ENCODE results near the gene MCCC2. TPM values are rescaled to one million over a fixed set of nuclear protein-coding genes. Genes with fewer than 3 reads are reported as not detected.

Gene MCCC2
- total RNA-seq, 2 donors from 2014 or later = 42.4 to 48.4 TPM

- no peaks in the 10 kb centered on the region for H3K4me1 Mint-ChIP-seq
These were observed 79.2 kb downstream of the MCCC2 start for GRCh38 chr5:71666321-71666720.

GRCh38 chr5:71677977-71678376 is 90.8 kb downstream of the MCCC2 start:
- no peaks in the 10 kb centered on the region for H3K36me3 ChIP-seq (ENCODE audit: control insufficient read depth, insufficient read depth, low read length)
- 95% methylated on average over 1 of the region's 1 CpG; no CpG with 5 or more reads in 1 of the 2 experiments for WGBS, 2 experiments (ENCODE audit: insufficient coverage in 1 of 2, insufficient read length in 1 of 2)
- H3K9me3 ChIP-seq (ENCODE audit: control insufficient read depth, low read length) = no peaks in the 10 kb centered on the region
- DNase-seq = no peak
- Mint-ChIP-seq H3K4me3 (no peak overlapping the region), H3K36me3 (ENCODE audit: low read depth) (no peaks in the 10 kb centered on the region), H3K27ac (no peak overlapping the region), H3K27me3 (ENCODE audit: insufficient read depth) (peaks cover 20% of the 10 kb centered on the region), H3K4me1 (no peaks in the 10 kb centered on the region), H3K9me3 (peaks cover 4% of the 10 kb centered on the region)
- H3K4me1 ChIP-seq (ENCODE audit: control insufficient read depth, insufficient read depth, low read length) = no peaks in the 10 kb centered on the region
- H3K4me3 ChIP-seq (ENCODE audit: low read length) = no peak overlapping the region
- H3K27me3 ChIP-seq (ENCODE audit: control insufficient read depth, insufficient read depth, low read length, poor library complexity, severe bottlenecking) = no peaks in the 10 kb centered on the region
- no peak overlapping the region for H3K9ac ChIP-seq (ENCODE audit: extremely low read depth, low read length, poor library complexity, severe bottlenecking)
- no peak overlapping the region for H3K27ac ChIP-seq (ENCODE audit: low read depth, low read length)
- no peak for TF ChIP-seq CTCF (conservative IDR thresholded peaks at IDR 0.05)

More at GRCh38 chr5:71666321-71666720, 79.2 kb downstream of the MCCC2 start:
- H3K36me3 Mint-ChIP-seq (ENCODE audit: low read depth) = no peaks in the 10 kb centered on the region
- Histone ChIP-seq H3K27ac (ENCODE audit: low read depth, low read length) (no peak overlapping the region), H3K4me3 (ENCODE audit: low read length) (no peak overlapping the region), H3K36me3 (ENCODE audit: control insufficient read depth, insufficient read depth, low read length) (no peaks in the 10 kb centered on the region), H3K27me3 (ENCODE audit: control insufficient read depth, insufficient read depth, low read length, poor library complexity, severe bottlenecking) (no peaks in the 10 kb centered on the region), H3K9ac (ENCODE audit: extremely low read depth, low read length, poor library complexity, severe bottlenecking) (no peak overlapping the region), H3K4me1 (ENCODE audit: control insufficient read depth, insufficient read depth, low read length) (no peaks in the 10 kb centered on the region), H3K9me3 (ENCODE audit: control insufficient read depth, low read length) (no peaks in the 10 kb centered on the region)
- WGBS, 2 experiments (ENCODE audit: insufficient coverage in 1 of 2, insufficient read length in 1 of 2) = 85 to 90% methylated on average over 2 of the region's 2 CpGs
- no peak for TF ChIP-seq CTCF (conservative IDR thresholded peaks at IDR 0.05)
- DNase-seq = no peak
- no peak overlapping the region for H3K27ac Mint-ChIP-seq
- no peaks in the 10 kb centered on the region for H3K27me3 Mint-ChIP-seq (ENCODE audit: insufficient read depth)
- H3K4me3 Mint-ChIP-seq = no peak overlapping the region
- no peaks in the 10 kb centered on the region for H3K9me3 Mint-ChIP-seq

GRCh38 chr5:71679714-71680113 is 92.6 kb downstream of the MCCC2 start:
- Histone ChIP-seq H3K4me3 (ENCODE audit: low read length) (no peak overlapping the region), H3K4me1 (ENCODE audit: control insufficient read depth, insufficient read depth, low read length) (no peaks in the 10 kb centered on the region), H3K27me3 (ENCODE audit: control insufficient read depth, insufficient read depth, low read length, poor library complexity, severe bottlenecking) (no peaks in the 10 kb centered on the region), H3K27ac (ENCODE audit: low read depth, low read length) (no peak overlapping the region), H3K9me3 (ENCODE audit: control insufficient read depth, low read length) (no peaks in the 10 kb centered on the region), H3K9ac (ENCODE audit: extremely low read depth, low read length, poor library complexity, severe bottlenecking) (no peak overlapping the region), H3K36me3 (ENCODE audit: control insufficient read depth, insufficient read depth, low read length) (no peaks in the 10 kb centered on the region)
- Mint-ChIP-seq H3K27ac (no peak overlapping the region), H3K36me3 (ENCODE audit: low read depth) (no peaks in the 10 kb centered on the region), H3K4me3 (no peak overlapping the region), H3K4me1 (no peaks in the 10 kb centered on the region), H3K9me3 (peaks cover 2% of the 10 kb centered on the region), H3K27me3 (ENCODE audit: insufficient read depth) (peaks cover 14% of the 10 kb centered on the region)
- no peak for TF ChIP-seq CTCF (conservative IDR thresholded peaks at IDR 0.05)
- whole genome bisulfite sequencing, 2 experiments (ENCODE audit: insufficient coverage in 1 of 2, insufficient read length in 1 of 2) = 92 to 100% methylated on average over 5 of the region's 5 CpGs
- no peak for DNase-seq

All from endodermal cell (in vitro differentiated cells).